ENCODE measurements around the gene CYP19A1. TPM values are rescaled to one million over a fixed set of nuclear protein-coding genes. Genes with fewer than 3 reads are reported as not detected.

The CYP19A1 gene
- total RNA-seq, 1 donor from 2014 or later, result 0.07 TPM

GRCh38 chr15:51245628-51246027 is 92.8 kb downstream of the CYP19A1 start:
- Mint-ChIP-seq H3K36me3 (ENCODE audit: low read depth) (no peaks in the 10 kb centered on the region), H3K27ac (no peak overlapping the region), H3K4me3 (no peak overlapping the region), H3K9me3 (no peaks in the 10 kb centered on the region), H3K27me3 (peaks cover 13% of the 10 kb centered on the region), H3K4me1 (peaks cover under 1% of the 10 kb centered on the region)
- DNase-seq (no peak), ATAC-seq (ENCODE audit: low read depth) (no peak)
- POLR2A ChIA-PET, result no interaction called here
- TF ChIP-seq CTCF (IDR thresholded peaks at IDR 0.05), result no peak
- intact Hi-C loops (cut with micrococcal nuclease), result no loop called here
- CTCF ChIA-PET, result no interaction called here

- intact Hi-C loops (cut with micrococcal nuclease), result no loop called here
- no peak for ATAC-seq (ENCODE audit: low read depth)
Measured at GRCh38 chr15:51244423-51244869, 94.0 kb downstream of the CYP19A1 start.

GRCh38 chr15:51243774-51244173 is 94.6 kb downstream of the CYP19A1 start:
- intact Hi-C loops (cut with micrococcal nuclease), result no loop called here
- no peaks in the 10 kb centered on the region for H3K9me3 Mint-ChIP-seq
- CTCF ChIA-PET, result no interaction called here

More at GRCh38 chr15:51244423-51244869, 94.0 kb downstream of the CYP19A1 start:
- Mint-ChIP-seq H3K27me3 (peaks cover 18% of the 10 kb centered on the region), H3K36me3 (ENCODE audit: low read depth) (no peaks in the 10 kb centered on the region), H3K9me3 (no peaks in the 10 kb centered on the region), H3K27ac (no peak overlapping the region), H3K4me1 (peaks cover 7% of the 10 kb centered on the region), H3K4me3 (no peak overlapping the region)
- CTCF ChIA-PET, result no interaction called here
- no peak for TF ChIP-seq CTCF (IDR thresholded peaks at IDR 0.05)
- POLR2A ChIA-PET, result no interaction called here
- no peak for DNase-seq

GRCh38 chr15:51240066-51240465 is 98.3 kb downstream of the CYP19A1 start:
- H3K4me3 Mint-ChIP-seq, result no peak overlapping the region
- TF ChIP-seq CTCF (IDR thresholded peaks at IDR 0.05), result no peak
- H3K27me3 Mint-ChIP-seq, result peaks cover 18% of the 10 kb centered on the region
- DNase-seq (no peak), ATAC-seq (ENCODE audit: low read depth) (no peak)
- intact Hi-C loops (cut with micrococcal nuclease), result no loop called here
- CTCF ChIA-PET, result no interaction called here
- no peak overlapping the region for H3K27ac Mint-ChIP-seq
- no peaks in the 10 kb centered on the region for H3K36me3 Mint-ChIP-seq (ENCODE audit: low read depth)
- H3K9me3 Mint-ChIP-seq, result no peaks in the 10 kb centered on the region
- H3K4me1 Mint-ChIP-seq, result peaks cover 7% of the 10 kb centered on the region
- POLR2A ChIA-PET, result no interaction called here

More at GRCh38 chr15:51243774-51244173, 94.6 kb downstream of the CYP19A1 start:
- H3K36me3 Mint-ChIP-seq (ENCODE audit: low read depth), result no peaks in the 10 kb centered on the region
- ATAC-seq (ENCODE audit: low read depth) (no peak), DNase-seq (no peak)
- H3K27me3 Mint-ChIP-seq, result peaks cover 15% of the 10 kb centered on the region
- no peak overlapping the region for H3K4me3 Mint-ChIP-seq
- H3K27ac Mint-ChIP-seq, result no peak overlapping the region
- POLR2A ChIA-PET, result no interaction called here
- peaks cover 7% of the 10 kb centered on the region for H3K4me1 Mint-ChIP-seq
- no peak for TF ChIP-seq CTCF (IDR thresholded peaks at IDR 0.05)

GRCh38 chr15:51237816-51238215 is 100.6 kb downstream of the CYP19A1 start:
- no peak for TF ChIP-seq CTCF (IDR thresholded peaks at IDR 0.05)
- peaks cover 11% of the 10 kb centered on the region for H3K4me1 Mint-ChIP-seq
- DNase-seq, result no peak
- intact Hi-C loops (cut with micrococcal nuclease), result no loop called here
- no peaks in the 10 kb centered on the region for H3K36me3 Mint-ChIP-seq (ENCODE audit: low read depth)
- ChIA-PET CTCF (interaction anchor here (0.7 kb wide), 1 partner anchor 8 kb away, joined by 3 read pairs; no protein-coding TSS in a partner anchor), POLR2A (no interaction called here)
- no peaks in the 10 kb centered on the region for H3K9me3 Mint-ChIP-seq
- peaks cover 15% of the 10 kb centered on the region for H3K27me3 Mint-ChIP-seq
- no peak for ATAC-seq (ENCODE audit: low read depth)
- no peak overlapping the region for H3K27ac Mint-ChIP-seq
- no peak overlapping the region for H3K4me3 Mint-ChIP-seq

Measured in activated B cell treated with CpG ODN at 0.5 μM for 24 hours (primary cell).